HepG2 (cell line): ENCODE data around the gene HS6ST1. TPM values are rescaled to one million over a fixed set of nuclear protein-coding genes. Genes with fewer than 3 reads are reported as not detected.

Experiments used
- CAMTA2 ChIP-seq: sonication (generic); formaldehyde crosslinking; IDR thresholded peaks from 2 replicates; pipeline ENCODE4 v1.4.0; 2020; ENCODE audit warnings: mild to moderate bottlenecking, missing genetic modification reagents, borderline replicate concordance
- CREB3 ChIP-seq: sonication (generic); formaldehyde crosslinking; IDR thresholded peaks from 2 replicates; pipeline ENCODE4 v1.5.0; 2020; ENCODE audit warnings: missing genetic modification reagents
- FOSL2 ChIP-seq: sonication (generic); formaldehyde crosslinking; IDR thresholded peaks from 2 replicates; pipeline ENCODE4 v1.4.0; 2020; ENCODE audit warnings: missing genetic modification reagents
- JUN ChIP-seq: sonication (generic); formaldehyde crosslinking; IDR thresholded peaks from 2 replicates; pipeline ENCODE4 v1.4.0; 2020; ENCODE audit warnings: mild to moderate bottlenecking, missing genetic modification reagents
- MLXIP ChIP-seq: sonication (generic); formaldehyde crosslinking; IDR thresholded peaks from 2 replicates; pipeline ENCODE4 v1.9.0; 2021; ENCODE audit warnings: missing genetic modification reagents, borderline replicate concordance
- MTA1 ChIP-seq: sonication (generic); formaldehyde crosslinking; IDR thresholded peaks from 2 replicates; pipeline ENCODE4 v1.4.0; 2020; ENCODE audit warnings: missing genetic modification reagents, mild to moderate bottlenecking, borderline replicate concordance
- MTA3 ChIP-seq: sonication (generic); formaldehyde crosslinking; IDR thresholded peaks from 2 replicates; pipeline ENCODE4 v1.4.0; 2020; ENCODE audit warnings: missing genetic modification reagents
- MXI1 ChIP-seq: IDR thresholded peaks from 3 replicates; pipeline ENCODE4 v1.6.1; 2012; ENCODE audit warnings: low read depth, low read length, inconsistent platforms, borderline replicate concordance
- POLR2AphosphoS2 ChIP-seq: IDR thresholded peaks from 2 replicates; pipeline ENCODE4 v1.6.1; 2011; ENCODE audit warnings: low read depth, low read length, improper control_type of control experiment
- RFXANK ChIP-seq: IDR thresholded peaks from 2 replicates; pipeline ENCODE4 v1.6.1; 2016
- SIN3B ChIP-seq: fragments of 150-350 bp; IDR thresholded peaks from 2 replicates; pipeline ENCODE4 v1.6.1; 2014; ENCODE audit warnings: low read length
- SKIL ChIP-seq: sonication (generic); formaldehyde crosslinking; IDR thresholded peaks from 2 replicates; pipeline ENCODE4 v1.8.0; 2022; ENCODE audit warnings: missing genetic modification reagents, mild to moderate bottlenecking, moderate library complexity, borderline replicate concordance
- TBL1XR1 ChIP-seq: fragments of 150-350 bp; IDR thresholded peaks from 2 replicates; pipeline ENCODE4 v1.6.1; 2014; ENCODE audit warnings: borderline replicate concordance, low read length; ENCODE audit not compliant: partially characterized antibody
- TBP ChIP-seq: sonication (generic); formaldehyde crosslinking; IDR thresholded peaks from 2 replicates; pipeline ENCODE4 v1.5.0; 2020; ENCODE audit warnings: missing genetic modification reagents
- TBX2 ChIP-seq: sonication (generic); formaldehyde crosslinking; IDR thresholded peaks from 2 replicates; pipeline ENCODE4 v1.5.0; 2020; ENCODE audit warnings: missing genetic modification reagents, mild to moderate bottlenecking, borderline replicate concordance
- YEATS2 ChIP-seq: sonication (generic); formaldehyde crosslinking; IDR thresholded peaks from 2 replicates; pipeline ENCODE4 v1.4.0; 2020; ENCODE audit warnings: missing genetic modification reagents, borderline replicate concordance
- ZKSCAN5 ChIP-seq: sonication (generic); formaldehyde crosslinking; IDR thresholded peaks from 2 replicates; pipeline ENCODE4 v1.5.1; 2020; ENCODE audit warnings: mild to moderate bottlenecking, missing genetic modification reagents
- ZNF335 ChIP-seq: sonication (generic); formaldehyde crosslinking; IDR thresholded peaks from 2 replicates; pipeline ENCODE4 v1.4.0; 2020; ENCODE audit warnings: missing genetic modification reagents
- ZNF430 ChIP-seq: sonication (generic); formaldehyde crosslinking; IDR thresholded peaks from 2 replicates; pipeline ENCODE4 v1.9.0; 2021; ENCODE audit warnings: mild to moderate bottlenecking, missing genetic modification reagents
- ZNF512B ChIP-seq: sonication (generic); formaldehyde crosslinking; IDR thresholded peaks from 2 replicates; pipeline ENCODE4 v1.5.1; 2020; ENCODE audit warnings: missing genetic modification reagents, mild to moderate bottlenecking, borderline replicate concordance
- polyA plus RNA-seq, 8 experiments: library from polyadenylated mRNA; depleted of rRNA in 3 of 8; stranded (reverse) in 7 of 8; unstranded in 1 of 8; fragments of >200 nt; fragmentation: Illumina TruSeq in 4 of 8; extraction: Trizol in 4 of 8; gene quantifications; 2 replicates each; pipeline versions ENCODE4 v1.2.1 to v1.2.3, GENCODE V29; 2011 to 2016; ENCODE audit warnings: low read depth in 4 of 8, missing spikeins in 1 of 8, mixed read lengths in 1 of 8; ENCODE audit not compliant: insufficient read depth in 1 of 8
- total RNA-seq, 5 experiments: library from RNA; depleted of rRNA; stranded (reverse); fragments of >200 nt; fragmentation: Illumina TruSeq; extraction: Trizol; gene quantifications; 2 replicates each; pipeline ENCODE4 v1.2.3, GENCODE V29; 2016; ENCODE audit warnings: low read depth in 1 of 5

Gene HS6ST1
- total and polyA plus RNA-seq, 2 of the 13 experiments (the other 11 are each of a cell fraction or from before 2014, with no cell fraction given) = 34.5 to 84.6 TPM

- TF ChIP-seq SKIL (CRISPR knock-in tag) = peak; percentile 98
- peak; percentile 92 for TF ChIP-seq ZNF335 (CRISPR knock-in tag)
- peak; percentile 54; the same call in 1 of the 2 replicates for TF ChIP-seq JUN (CRISPR knock-in tag)
- no peak for TF ChIP-seq TBP (CRISPR knock-in tag)
- TF ChIP-seq MTA1 (CRISPR knock-in tag) = peak; percentile 98
- TF ChIP-seq ZKSCAN5 (CRISPR knock-in tag) = peak; percentile 79
- peak; percentile 86; the same call in 1 of the 2 replicates for TF ChIP-seq YEATS2 (CRISPR knock-in tag)
- TF ChIP-seq SIN3B = no peak; the same call in 1 of the 2 replicates
- 0 out of 2 replicates have a peak, but pooled peaks have one; percentile 35 for TF ChIP-seq POLR2AphosphoS2
- TF ChIP-seq TBL1XR1 = peak; percentile 77
- TF ChIP-seq FOSL2 = peak; percentile 80
- TF ChIP-seq RFXANK (CRISPR knock-in tag) = 0 out of 2 replicates have a peak, but pooled peaks have one; percentile 81
- peak; percentile 80; the same call in 2 of the 3 replicates for TF ChIP-seq MXI1
- TF ChIP-seq CREB3 (CRISPR knock-in tag) = peak; percentile 99
- TF ChIP-seq ZNF430 (CRISPR knock-in tag) = peak; percentile 100
- TF ChIP-seq MLXIP (CRISPR knock-in tag) = peak; percentile 98
- no peak for TF ChIP-seq MTA3
- peak; percentile 94; the same call in 1 of the 2 replicates for TF ChIP-seq ZNF512B (CRISPR knock-in tag)
- peak; percentile 100 for TF ChIP-seq TBX2 (CRISPR knock-in tag)
- TF ChIP-seq CAMTA2 (CRISPR knock-in tag) = 0 out of 2 replicates have a peak, but pooled peaks have one; percentile 95
Measured at GRCh38 chr2:128309280-128310093, 9.2 kb downstream of the HS6ST1 start (continued).
